SU-DHL-6 (cell line): ENCODE data around the gene MT1G.

ENCODE experiments used
- H2AFZ ChIP-seq: fragments of 200-600 bp; sonication (generic); 2 replicates; pipeline ENCODE4 v1.6.1; 2014; ENCODE audit warnings: low read depth, mild to moderate bottlenecking, moderate library complexity, mixed read lengths, antibody characterized with exemption, low read length; ENCODE audit not compliant: severe bottlenecking
- H3F3A ChIP-seq: fragments of 200-600 bp; shearing (Covaris generic); 2 replicates; pipeline ENCODE4 v1.6.0; 2016; ENCODE audit warnings: antibody characterized with exemption, mild to moderate bottlenecking; ENCODE audit not compliant: insufficient read depth
- H3K27ac ChIP-seq: fragments of 200-600 bp; sonication (generic); 2 replicates; pipeline ENCODE4 v1.5.1; 2016; ENCODE audit warnings: low read depth, mild to moderate bottlenecking, low read length, moderate library complexity, mixed read lengths
- H3K27me3 ChIP-seq: fragments of 200-600 bp; sonication (generic), shearing (Covaris generic); 2 replicates; pipeline ENCODE4 v1.6.0; 2014; ENCODE audit warnings: mild to moderate bottlenecking, low read length
- H3K36me3 ChIP-seq: fragments of 200-600 bp; sonication (generic); 2 replicates; pipeline ENCODE4 v1.6.1; 2014; ENCODE audit warnings: mild to moderate bottlenecking, low read length, mixed read lengths
- H3K4me2 ChIP-seq: fragments of 300-600, 200-600 bp; shearing (Covaris generic), sonication (generic); 2 replicates; pipeline ENCODE4 v1.6.0; 2014; ENCODE audit warnings: low read length, low read depth, mild to moderate bottlenecking; ENCODE audit not compliant: poor library complexity, severe bottlenecking
- H3K4me3 ChIP-seq: fragments of 200-600 bp; sonication (generic); 2 replicates; pipeline ENCODE4 v1.5.1; 2014; ENCODE audit warnings: antibody characterized with exemption, low read length, mild to moderate bottlenecking, mixed read lengths; ENCODE audit not compliant: insufficient read depth, poor library complexity, severe bottlenecking
- H3K79me2 ChIP-seq: fragments of 200-600 bp; sonication (generic); 2 replicates; pipeline ENCODE4 v1.6.1; 2014; ENCODE audit warnings: mild to moderate bottlenecking, low read length, moderate library complexity; ENCODE audit not compliant: insufficient read depth
- H3K9ac ChIP-seq: fragments of 200-600 bp; sonication (generic); 2 replicates; pipeline ENCODE4 v1.7.0; 2014; ENCODE audit warnings: mild to moderate bottlenecking, low read length
- H3K9me2 ChIP-seq: fragments of 200-600 bp; sonication (generic); replicated peaks from 2 replicates; pipeline ENCODE4 v1.6.1; 2014; ENCODE audit warnings: low read length; ENCODE audit not compliant: insufficient read depth
- H3K9me3 ChIP-seq: fragments of 200-600 bp; sonication (generic); 2 replicates; pipeline ENCODE4 v1.6.1; 2014; ENCODE audit warnings: low read length, mixed read lengths; ENCODE audit not compliant: insufficient read depth
- H4K20me1 ChIP-seq: fragments of 200-600 bp; sonication (generic); 2 replicates; pipeline ENCODE4 v1.6.1; 2014; ENCODE audit warnings: low read depth, mild to moderate bottlenecking, antibody characterized with exemption, low read length, moderate library complexity, mixed read lengths
- CTCF ChIP-seq: fragments of 200-600 bp; sonication (generic); IDR thresholded peaks from one replicate; pipeline ENCODE4 v1.5.1; 2017; ENCODE audit warnings: antibody characterized with exemption, mild to moderate bottlenecking, low read length, moderate library complexity; ENCODE audit not compliant: insufficient read depth, poor library complexity, severe bottlenecking
- EZH2phosphoT487 ChIP-seq: fragments of 200-600 bp; sonication (generic), shearing (Covaris generic); conservative IDR thresholded peaks from 2 replicates; pipeline ENCODE4 v1.6.1; 2018; ENCODE audit warnings: mild to moderate bottlenecking, antibody characterized with exemption, low read length, moderate library complexity, mixed read lengths

The MT1G gene

GRCh38 chr16:56626685-56627084 lies 41.2 kb downstream of the MT1G start:
- Histone ChIP-seq H3K9me2 (no peaks in the 10 kb centered on the region), H3K4me2 (no peak overlapping the region), H3K79me2 (no peaks in the 10 kb centered on the region), H3K27me3 (no peaks in the 10 kb centered on the region), H3K4me3 (no peak overlapping the region), H4K20me1 (no peaks in the 10 kb centered on the region), H3K9me3 (no peaks in the 10 kb centered on the region), H3K36me3 (no peaks in the 10 kb centered on the region), H3F3A (no peaks in the 10 kb centered on the region), H3K9ac (no peak overlapping the region), H3K27ac (no peak overlapping the region), H2AFZ (no peak overlapping the region)
- TF ChIP-seq EZH2phosphoT487 (no peak), CTCF (no peak)

GRCh38 chr16:56625943-56626654 lies 41.8 kb downstream of the MT1G start:
- Histone ChIP-seq H3K27ac (no peak overlapping the region), H3K4me2 (no peak overlapping the region), H3K4me3 (no peak overlapping the region), H3K9me2 (no peaks in the 10 kb centered on the region), H2AFZ (no peak overlapping the region), H3K27me3 (no peaks in the 10 kb centered on the region), H3K9me3 (no peaks in the 10 kb centered on the region), H4K20me1 (no peaks in the 10 kb centered on the region), H3K36me3 (no peaks in the 10 kb centered on the region), H3K79me2 (no peaks in the 10 kb centered on the region), H3K9ac (no peak overlapping the region), H3F3A (no peaks in the 10 kb centered on the region)
- no peak for TF ChIP-seq EZH2phosphoT487
- TF ChIP-seq CTCF, result no peak

GRCh38 chr16:56625140-56625942 lies 42.5 kb downstream of the MT1G start, which contains the start of gene MT1E:
Gene MT1E (plus strand): TSS chr16:56625781. CDS start chr16:56625852, 71 bp downstream.
- Histone ChIP-seq H2AFZ (no peak within 1 kb of the TSS), H3F3A (no peaks in the 10 kb centered on the region), H3K27ac (no peak within 1 kb of the TSS), H3K9ac (no peak within 1 kb of the TSS), H3K4me3 (no peak within 1 kb of the TSS), H3K79me2 (no peaks in the 10 kb centered on the region), H3K36me3 (no peaks in the 10 kb centered on the region), H3K9me2 (no peaks in the 10 kb centered on the region), H3K27me3 (no peaks in the 10 kb centered on the region), H3K4me2 (no peak within 1 kb of the TSS), H4K20me1 (no peaks in the 10 kb centered on the region), H3K9me3 (no peaks in the 10 kb centered on the region)
- TF ChIP-seq EZH2phosphoT487 (no peak), CTCF (no peak)
